Panc1 (cell line): ENCODE measurements around the gene VPS45.

ENCODE experiments used
- CTCF ChIP-seq: fragments of 450-650 bp; IDR thresholded peaks from 2 replicates; pipeline ENCODE4 v1.5.1; 2017; ENCODE audit warnings: mild to moderate bottlenecking
- REST ChIP-seq, 2 experiments: IDR thresholded peaks; 2 replicates each; pipeline ENCODE4 v1.6.1; 2011 to 2012; ENCODE audit warnings: low read depth in 2 of 2, control low read depth in 1 of 2, low read length in 1 of 2, mild to moderate bottlenecking in 1 of 2, moderate library complexity in 1 of 2; ENCODE audit not compliant: insufficient read depth in 1 of 2

GRCh38 chr1:150106341-150106740, 38.8 kb downstream of the VPS45 start:
- TF ChIP-seq REST (IDR thresholded peaks at IDR 0.05; ENCODE audit: insufficient read depth in 1 of 2, low read depth in 2 of 2, low read length in 1 of 2), result no peak
- no peak for TF ChIP-seq CTCF
